GM12878 (cell line): Measurements from ENCODE around the gene ITGAD. TPM values are rescaled to one million over a fixed set of nuclear protein-coding genes. Genes with fewer than 3 reads are reported as not detected.

Experiments used
- ATAC-seq: fragments of 200-7000 bp; cut with Tn5 transposase; 3 replicates; pipeline ENCODE4 v1.9.1; 2020; ENCODE audit warnings: mild to moderate bottlenecking, moderate library complexity
- BruUV-seq: library from RNA; stranded (reverse); fragments of 400-500 nt; replicated peaks from 2 replicates; lab custom pipeline; 2021; lab: Mats Ljungman, UMichigan
- CTCF ChIA-PET: fragments of 300-600 bp; sonication (Branson Sonifier 250); formaldehyde crosslinking; extraction: SDS; loops from one replicate; lab custom pipeline; 2021; ENCODE audit warnings: inconsistent platforms; lab: Yijun Ruan, JAX
- POLR2A ChIA-PET: fragments of 350-600 bp; formaldehyde crosslinking; extraction: SDS; loops from one replicate; lab custom pipeline; 2021; ENCODE audit warnings: inconsistent platforms; lab: Charles Lee
- RAD21 ChIA-PET: fragments of 300-600 bp; sonication (Branson Sonifier 250); formaldehyde crosslinking; loops from one replicate; lab custom pipeline; 2023; ENCODE audit warnings: antibody characterized with exemption; ENCODE audit not compliant: unreplicated experiment; lab: Charles Lee
- SMC1A ChIA-PET: fragments of 300-600 bp; sonication (Branson Sonifier 250); formaldehyde crosslinking; loops from one replicate; lab custom pipeline; 2023; ENCODE audit not compliant: unreplicated experiment, uncharacterized antibody; lab: Charles Lee
- DNase-seq: peaks from one replicate; pipeline ENCODE4 v3.0.0-alpha.2; 2011; ENCODE audit warnings: low read depth, low spot score
- FAIRE-seq: peaks from 3 replicates; lab custom pipeline; 2011; peaks lifted over from hg19 to GRCh38; lab: Jason Lieb, UNC
- H2AFZ ChIP-seq: 2 replicates; pipeline ENCODE4 v1.6.0; 2011; ENCODE audit warnings: low read depth, low read length, control low read depth; ENCODE audit not compliant: control insufficient read depth
- H3K27ac ChIP-seq: 2 replicates; pipeline ENCODE4 v1.5.1; 2011; ENCODE audit warnings: control low read depth; ENCODE audit not compliant: control insufficient read depth, insufficient read depth
- H3K27me3 ChIP-seq, 2 experiments: replicated peaks in 1 of 2; 2 replicates each; pipeline versions ENCODE4 v1.6.0 to v1.6.1; 2011; ENCODE audit warnings: low read length in 1 of 2; ENCODE audit not compliant: control insufficient read depth in 2 of 2, insufficient read depth in 2 of 2
- H3K36me3 ChIP-seq, 2 experiments: 2 replicates each; pipeline ENCODE4 v1.5.1; 2011; ENCODE audit warnings: low read length in 1 of 2; ENCODE audit not compliant: control insufficient read depth in 2 of 2, insufficient read depth in 2 of 2
- H3K4me1 ChIP-seq: 2 replicates; pipeline ENCODE4 v1.6.1; 2011; ENCODE audit warnings: mild to moderate bottlenecking, low read length, moderate library complexity, mixed read lengths; ENCODE audit not compliant: control insufficient read depth, insufficient read depth
- H3K4me2 ChIP-seq: 2 replicates; pipeline ENCODE4 v1.6.0; 2011; ENCODE audit warnings: control low read depth; ENCODE audit not compliant: control insufficient read depth, insufficient read depth
- H3K4me3 ChIP-seq: fragments of 200-600 bp; sonication (generic); 2 replicates; pipeline ENCODE4 v1.5.1; 2016
- H3K79me2 ChIP-seq: 2 replicates; pipeline ENCODE4 v1.6.0; 2011; ENCODE audit warnings: low read length; ENCODE audit not compliant: control insufficient read depth, insufficient read depth
- H3K9ac ChIP-seq: 2 replicates; pipeline ENCODE4 v1.8.0; 2011; ENCODE audit warnings: low read length, control low read depth, mixed read lengths; ENCODE audit not compliant: control insufficient read depth, insufficient read depth
- H3K9me3 ChIP-seq: replicated peaks from 3 replicates; pipeline ENCODE4 v1.5.1; 2011; ENCODE audit warnings: mild to moderate bottlenecking, low read length; ENCODE audit not compliant: control insufficient read depth, insufficient read depth
- H4K20me1 ChIP-seq: 2 replicates; pipeline ENCODE4 v1.6.0; 2011; ENCODE audit not compliant: control insufficient read depth, insufficient read depth
- BMI1 ChIP-seq: fragments of 450-650 bp; IDR thresholded peaks from 2 replicates; pipeline ENCODE4 v1.6.1; 2016; ENCODE audit warnings: mild to moderate bottlenecking, moderate library complexity, borderline replicate concordance
- CEBPZ ChIP-seq: fragments of 150-350 bp; IDR thresholded peaks from 2 replicates; pipeline ENCODE4 v1.6.1; 2016; ENCODE audit warnings: low read depth, low read length
- E2F4 ChIP-seq: IDR thresholded peaks from 2 replicates; pipeline ENCODE4 v1.6.1; 2012; ENCODE audit warnings: low read depth, low read length, improper control_type of control experiment
- GABPA ChIP-seq: IDR thresholded peaks from 2 replicates; pipeline ENCODE4 v1.6.1; 2014; ENCODE audit warnings: antibody characterized with exemption, low read depth, mild to moderate bottlenecking, inconsistent platforms
- IRF3 ChIP-seq: fragments of 450-650 bp; IDR thresholded peaks from 2 replicates; pipeline ENCODE4 v1.6.1; 2014; ENCODE audit warnings: mild to moderate bottlenecking
- KDM1A ChIP-seq: fragments of 200-600 bp; sonication (generic); IDR thresholded peaks from 2 replicates; pipeline ENCODE4 v1.6.1; 2016; ENCODE audit warnings: borderline replicate concordance
- NFYB ChIP-seq: IDR thresholded peaks from 2 replicates; pipeline ENCODE4 v1.6.1; 2011; ENCODE audit warnings: low read depth, mild to moderate bottlenecking, low read length, improper control_type of control experiment, moderate library complexity; ENCODE audit not compliant: insufficient read depth
- POU2F2 ChIP-seq: IDR thresholded peaks from 3 replicates; pipeline ENCODE4 v1.6.1; 2011; ENCODE audit warnings: low read depth, mild to moderate bottlenecking, low read length, borderline replicate concordance
- RBBP5 ChIP-seq: fragments of 200-600 bp; sonication (generic); conservative IDR thresholded peaks from 2 replicates; pipeline ENCODE4 v1.6.1; 2016
- SMARCA5 ChIP-seq: fragments of 450-650 bp; IDR thresholded peaks from 2 replicates; pipeline ENCODE4 v1.6.1; 2017; ENCODE audit warnings: mild to moderate bottlenecking
- SREBF1 ChIP-seq: IDR thresholded peaks from 2 replicates; pipeline ENCODE4 v1.6.1; 2012; ENCODE audit warnings: mild to moderate bottlenecking, low read length
- SUZ12 ChIP-seq: fragments of 200-600 bp; sonication (generic); IDR thresholded peaks from one replicate; pipeline ENCODE4 v1.6.1; 2018; ENCODE audit warnings: antibody characterized with exemption, mild to moderate bottlenecking; ENCODE audit not compliant: unreplicated experiment
- YBX1 ChIP-seq: fragments of 450-650 bp; IDR thresholded peaks from 2 replicates; pipeline ENCODE4 v1.6.1; 2016; ENCODE audit warnings: antibody characterized with exemption
- ZZZ3 ChIP-seq: IDR thresholded peaks from 2 replicates; pipeline ENCODE4 v1.6.1; 2011; ENCODE audit warnings: low read depth; ENCODE audit not compliant: control insufficient read depth, insufficient read length
- WGBS: methylation state at CpG from one replicate; pipeline ENCODE4 v1.1.6; 2016; ENCODE audit warnings: low lambda C conversion rate; ENCODE audit not compliant: insufficient replicate concordance, insufficient coverage; ENCODE audit errors: missing lambda C conversion rate; 5-methylcytosine and 5-hydroxymethylcytosine counted together
- in situ Hi-C: fragments of 300-500 bp; cut with MboI; formaldehyde crosslinking; loops from 9 replicates; pipeline ENCODE4 v1.14.3; 2018; ENCODE audit warnings: mixed read lengths
- intact Hi-C: fragments of 100-400 bp; cut with micrococcal nuclease; formaldehyde crosslinking; loops from one replicate; pipeline ENCODE4 v1.14.2; 2022; ENCODE audit not compliant: unreplicated experiment
- polyA plus RNA-seq, 11 experiments: library from polyadenylated mRNA; depleted of rRNA in 4 of 11; unstranded in 6 of 11; stranded (reverse) in 5 of 11; fragments of >200 nt; fragmentation: Nextera tagmentation in 4 of 11; fragmentation: Illumina TruSeq in 1 of 11; extraction: Ambion mirVana in 4 of 11; extraction: Trizol in 1 of 11; gene quantifications; 1 replicate in 1 of 11; 2 replicates in 10 of 11; pipeline versions ENCODE4 v1.2.1 to v1.2.3, GENCODE V29; 2011 to 2016; ENCODE audit warnings: inconsistent platforms in 2 of 11, missing spikeins in 2 of 11, low read depth in 1 of 11
- total RNA-seq, 4 experiments: library from RNA; depleted of rRNA in 3 of 4; stranded (reverse); fragments of >200 nt in 3 of 4; fragmentation: Illumina TruSeq in 1 of 4; extraction: Trizol in 1 of 4; gene quantifications; 2 replicates each; pipeline versions ENCODE4 v1.2.1 to v1.2.3, GENCODE V29; 2013 to 2021

The ITGAD gene
- total and polyA plus RNA-seq, 10 of the 15 experiments (the other 5 are each of a cell fraction or from before 2014, with no cell fraction given), result 0.29 to 4.0 (median 1.2) TPM

GRCh38 chr16:31461921-31462804 is 69.0 kb downstream of the ITGAD start:
- Histone ChIP-seq H4K20me1 (no peaks in the 10 kb centered on the region), H3K4me1 (peaks cover 5% of the 10 kb centered on the region), H3K4me3 (no peak overlapping the region), H2AFZ (no peak overlapping the region), H3K79me2 (peaks cover 30% of the 10 kb centered on the region), H3K9me3 (no peaks in the 10 kb centered on the region), H3K9ac (no peak overlapping the region), H3K27me3 (no peaks in the 10 kb centered on the region), H3K4me2 (no peak overlapping the region; the same call in 1 of the 2 replicates), H3K27ac (no peak overlapping the region), H3K36me3 (peaks cover 0 to 20% of the 10 kb centered on the region in 2 experiments; a peak in 3 of 4 replicates)
- ChIA-PET SMC1A (no interaction called here), POLR2A (no interaction called here), RAD21 (no interaction called here), CTCF (interaction anchor here (1.6 to 3.1 kb wide), 6 partner anchors 13 to 320 kb away, joined by 4 to 25 read pairs (median 10); partner anchors contain the start of gene RUSF1)
- in situ Hi-C loops, result no loop called here
- WGBS, result 91% methylated on average over 32 of the region's 35 CpGs
- FAIRE-seq, result no peak
- DNase-seq, result no peak
- no peak for ATAC-seq
- intact Hi-C loops, result no loop called here
- BruUV-seq, result no TSS peak
- TF ChIP-seq KDM1A (no peak), E2F4 (no peak), SMARCA5 (no peak), RBBP5 (no peak), NFYB (no peak), SUZ12 (no peak), BMI1 (no peak), IRF3 (no peak), YBX1 (no peak), GABPA (no peak), POU2F2 (no peak), CEBPZ (no peak), ZZZ3 (no peak), SREBF1 (no peak)
